GM18499 (cell line): ENCODE data around the gene DRC3.
"Not testable (repeated sequence)": the region's sequence is repeated elsewhere in the genome, so short reads cannot be mapped to it uniquely, and the experiment has no call there.

Experiments
- ATAC-seq: cut with Tn5 transposase; IDR thresholded peaks from one replicate; pipeline ENCODE4 v1.9.1; 2021; ENCODE audit warnings: moderate number of reproducible peaks; ENCODE audit not compliant: insufficient read depth, unreplicated experiment

DRC3 gene

GRCh38 chr17:17939941-17940340, 32.7 kb upstream of the DRC3 start:
- not testable (repeated sequence) for ATAC-seq

GRCh38 chr17:17940441-17940911, 32.2 kb upstream of the DRC3 start:
- no peak for ATAC-seq

DNA sequence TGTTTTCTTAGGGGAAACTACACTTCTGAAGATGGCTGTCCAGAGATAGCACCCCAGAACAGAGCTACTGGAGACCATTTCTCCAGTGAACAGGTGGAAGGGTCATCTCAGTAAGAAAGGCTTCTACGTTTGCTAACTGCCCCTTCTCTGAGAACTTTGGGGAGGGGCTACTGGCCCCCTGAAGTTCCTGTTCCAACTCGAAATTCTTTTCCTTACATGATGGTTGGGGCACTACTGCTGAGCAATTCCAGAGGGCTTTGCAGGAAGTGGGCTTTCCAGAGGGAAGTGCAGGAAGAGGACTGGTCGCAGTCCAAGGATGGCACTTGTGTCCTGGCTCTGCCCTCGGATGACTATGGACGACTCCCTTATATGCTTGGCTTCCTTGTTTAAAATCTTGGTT, 31.6 kb upstream of the DRC3 start:
- ATAC-seq = no peak

GRCh38 chr17:17942846-17943245, 29.8 kb upstream of the DRC3 start:
- no peak for ATAC-seq

- no peak for ATAC-seq
These were observed 29.2 kb upstream of the DRC3 start for GRCh38 chr17:17943281-17943984.

DNA sequence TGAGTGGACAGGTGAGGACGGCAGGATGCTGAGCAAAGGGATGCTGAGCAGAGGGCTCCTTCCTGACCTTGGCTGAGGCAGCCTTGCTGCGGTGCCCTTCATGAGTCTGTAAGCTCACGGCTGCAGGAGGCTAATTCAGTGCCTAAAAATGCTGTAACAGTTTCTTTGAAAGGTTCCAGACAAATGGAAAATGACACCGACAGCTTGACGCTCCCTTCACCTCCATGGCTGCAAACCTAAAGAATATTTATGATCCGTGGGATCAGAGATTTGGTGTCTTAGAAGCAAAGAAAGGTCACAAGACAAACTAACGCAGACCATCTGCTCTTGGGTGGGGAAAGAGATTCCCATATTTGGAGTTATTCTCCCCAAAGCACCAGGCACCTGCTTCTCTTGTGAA, 28.4 kb upstream of the DRC3 start:
- ATAC-seq = no peak

- no peak for ATAC-seq
These were observed 27.9 kb upstream of the DRC3 start for GRCh38 chr17:17944743-17945142.

- ATAC-seq = no peak
These were observed 26.6 kb upstream of the DRC3 start for GRCh38 chr17:17946093-17946492.

GRCh38 chr17:17947309-17947708, 25.4 kb upstream of the DRC3 start:
- no peak for ATAC-seq

DNA sequence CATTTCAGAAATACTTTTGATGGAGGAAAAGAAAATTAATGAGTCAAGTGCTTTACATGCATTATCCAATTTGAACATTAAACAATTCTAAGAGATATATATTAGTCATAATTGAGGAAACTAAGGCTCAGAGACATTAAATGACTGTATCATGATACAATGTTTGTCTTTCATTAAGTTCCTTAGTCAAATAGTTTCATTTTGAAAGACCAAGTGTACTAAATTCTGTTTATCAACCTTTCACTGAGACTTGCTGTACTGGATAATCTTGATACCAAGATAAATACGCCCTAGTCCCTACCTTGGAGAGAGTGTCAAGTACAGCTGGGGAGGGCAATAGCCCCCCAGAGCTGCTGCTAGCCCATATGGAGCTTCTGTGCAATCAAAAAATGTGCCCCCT, 24.7 kb upstream of the DRC3 start:
- no peak for ATAC-seq

DNA sequence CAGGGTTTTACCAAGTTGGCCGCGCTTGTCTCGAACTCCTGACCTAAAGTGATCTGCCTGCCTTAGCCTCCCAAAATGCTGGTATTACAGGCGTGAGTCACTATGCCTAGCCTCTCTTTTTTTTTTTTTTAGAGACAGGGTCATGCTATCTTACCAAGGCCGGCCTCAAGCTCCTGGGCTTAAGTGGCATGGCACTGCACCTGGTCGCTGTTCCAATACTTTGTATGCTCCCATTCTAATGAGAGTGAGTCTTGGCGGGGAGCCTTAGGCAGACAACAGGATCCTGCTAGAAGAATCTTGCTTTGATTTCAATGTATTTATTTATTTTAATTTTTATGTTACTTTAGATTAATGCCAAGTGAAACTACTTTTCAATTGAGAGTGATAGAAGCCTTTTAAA, 22.3 kb upstream of the DRC3 start:
- ATAC-seq = no peak

DNA sequence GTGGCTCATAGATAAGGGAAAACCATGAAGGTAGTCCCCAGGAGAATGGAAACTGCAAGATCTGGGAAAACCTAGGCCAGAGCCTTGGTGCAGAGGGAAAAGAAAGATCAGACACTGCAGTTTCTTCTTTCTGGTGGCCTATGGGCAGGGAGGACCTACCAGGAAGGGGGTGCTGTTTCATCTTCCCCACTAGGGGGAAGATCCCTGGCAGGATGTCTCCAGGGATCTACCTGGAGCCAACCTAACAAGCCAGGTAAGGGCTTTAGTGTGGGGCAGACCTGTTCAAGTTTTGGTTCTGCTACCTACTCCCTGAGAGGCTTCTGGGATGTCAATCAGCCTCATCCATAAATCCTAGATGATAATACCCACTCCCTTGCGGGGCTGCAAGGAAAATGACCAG, 21.9 kb upstream of the DRC3 start:
- no peak for ATAC-seq

- no peak for ATAC-seq
These were observed 21.1 kb upstream of the DRC3 start for GRCh38 chr17:17951524-17951923.

DNA sequence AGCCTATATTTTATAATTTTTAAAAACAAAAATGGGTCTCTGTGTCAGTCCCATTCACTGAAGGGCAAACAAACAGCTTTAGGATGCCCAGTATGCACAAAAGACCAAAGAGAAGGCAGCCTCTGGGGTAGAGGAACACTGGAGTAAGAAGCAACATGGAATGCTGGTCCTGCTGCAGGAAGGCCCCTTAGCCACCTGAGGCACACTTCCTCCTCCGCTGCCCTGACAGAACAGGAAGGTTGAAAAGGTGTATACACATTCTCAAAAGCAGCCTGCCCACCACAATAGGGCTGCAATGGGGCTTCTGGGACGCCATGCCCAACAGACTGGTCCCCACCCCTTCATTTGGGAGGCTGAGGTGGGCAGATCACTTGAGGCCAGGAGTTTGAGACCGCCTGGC, 20.0 kb upstream of the DRC3 start:
- ATAC-seq = no peak

DNA sequence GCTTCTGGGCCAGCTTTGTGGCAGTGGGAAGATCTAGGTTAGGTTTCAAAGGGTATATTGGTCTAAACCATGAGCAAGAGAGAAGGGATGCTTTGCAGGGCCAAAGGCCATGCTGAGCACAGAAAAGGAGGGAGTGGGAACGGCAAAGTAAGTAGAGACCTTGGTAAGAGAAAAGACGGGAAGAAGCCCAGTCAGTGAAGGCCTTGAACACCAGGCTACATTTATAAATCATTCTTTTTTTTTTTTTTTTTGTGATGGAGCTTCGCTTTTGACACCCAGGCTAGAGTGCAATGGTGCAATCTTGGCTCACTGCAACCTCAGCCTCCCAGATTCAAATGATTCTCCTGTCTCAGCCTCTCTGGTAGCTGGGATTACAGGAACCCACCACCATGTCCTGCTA, 18.6 kb upstream of the DRC3 start:
- no peak for ATAC-seq

GRCh38 chr17:17955790-17956341, 16.8 kb upstream of the DRC3 start:
- ATAC-seq = not testable (repeated sequence)

DNA sequence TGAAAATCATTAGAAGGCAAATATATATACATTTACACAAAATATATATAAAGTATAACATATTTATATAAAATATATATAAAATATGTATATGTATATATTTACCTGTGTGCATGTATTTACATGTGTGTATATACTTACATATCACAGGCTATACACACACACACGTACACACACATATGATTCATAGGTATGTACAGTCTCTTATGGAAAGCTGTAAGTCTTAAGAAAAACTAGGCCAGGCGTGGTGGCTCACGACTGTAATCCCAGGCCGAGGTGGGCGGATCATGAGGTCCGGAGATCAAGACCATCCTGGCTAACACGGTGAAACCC, 15.1 kb upstream of the DRC3 start:
- no peak for ATAC-seq

DNA sequence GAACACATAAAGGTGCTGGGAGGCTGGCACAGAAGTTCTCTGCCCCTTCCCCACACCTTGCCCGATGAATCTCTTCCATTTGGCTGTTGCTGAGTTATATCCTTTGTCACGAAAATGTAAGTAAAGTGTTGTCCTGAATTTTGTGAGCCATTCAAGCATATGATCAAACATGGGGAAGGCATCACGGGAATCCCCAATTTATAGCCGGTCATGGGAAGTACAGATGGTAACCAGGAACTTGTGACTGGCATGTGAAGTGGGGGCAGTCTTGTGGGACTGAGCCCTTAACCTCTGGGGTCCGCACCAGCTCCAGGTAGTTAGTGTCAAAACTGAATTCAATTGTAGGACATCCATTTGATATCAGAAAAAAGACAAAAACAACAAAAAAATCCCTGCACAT, 13.7 kb upstream of the DRC3 start:
- ATAC-seq = no peak

- ATAC-seq = no peak
These were observed 12.9 kb upstream of the DRC3 start for GRCh38 chr17:17959520-17960361.

DNA sequence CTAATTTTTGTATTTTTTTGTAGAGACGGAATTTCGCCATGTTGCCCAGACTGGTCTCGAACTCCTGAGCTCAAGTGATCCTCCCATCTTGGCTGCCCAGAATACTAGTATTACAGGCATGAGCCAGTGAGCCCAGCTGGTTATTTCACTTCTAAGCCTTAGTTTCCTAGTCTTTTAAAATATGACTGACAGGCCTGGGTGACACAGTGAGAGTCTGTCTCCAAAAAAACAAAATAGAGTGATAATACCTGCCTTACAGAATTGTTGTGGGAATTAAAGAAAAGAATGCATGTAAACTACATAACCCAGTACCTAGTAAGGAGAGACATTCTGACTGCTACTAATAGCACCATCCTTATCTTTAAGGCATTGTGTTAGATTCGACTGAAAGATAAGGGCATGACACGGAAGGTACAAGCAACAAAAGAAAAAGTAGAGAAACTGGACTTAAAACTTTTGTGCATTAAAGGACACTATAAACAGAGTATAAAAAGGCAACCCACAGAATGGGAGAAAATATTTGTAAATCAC, 12.1 kb upstream of the DRC3 start:
- ATAC-seq = no peak

GRCh38 chr17:17963066-17963465, 9.6 kb upstream of the DRC3 start:
- ATAC-seq = no peak
